ENCODE results near the gene ABHD16B.
"Not testable (repeated sequence)": the region's sequence is repeated elsewhere in the genome, so short reads cannot be mapped to it uniquely, and the experiment has no call there.

ABHD16B gene

DNA sequence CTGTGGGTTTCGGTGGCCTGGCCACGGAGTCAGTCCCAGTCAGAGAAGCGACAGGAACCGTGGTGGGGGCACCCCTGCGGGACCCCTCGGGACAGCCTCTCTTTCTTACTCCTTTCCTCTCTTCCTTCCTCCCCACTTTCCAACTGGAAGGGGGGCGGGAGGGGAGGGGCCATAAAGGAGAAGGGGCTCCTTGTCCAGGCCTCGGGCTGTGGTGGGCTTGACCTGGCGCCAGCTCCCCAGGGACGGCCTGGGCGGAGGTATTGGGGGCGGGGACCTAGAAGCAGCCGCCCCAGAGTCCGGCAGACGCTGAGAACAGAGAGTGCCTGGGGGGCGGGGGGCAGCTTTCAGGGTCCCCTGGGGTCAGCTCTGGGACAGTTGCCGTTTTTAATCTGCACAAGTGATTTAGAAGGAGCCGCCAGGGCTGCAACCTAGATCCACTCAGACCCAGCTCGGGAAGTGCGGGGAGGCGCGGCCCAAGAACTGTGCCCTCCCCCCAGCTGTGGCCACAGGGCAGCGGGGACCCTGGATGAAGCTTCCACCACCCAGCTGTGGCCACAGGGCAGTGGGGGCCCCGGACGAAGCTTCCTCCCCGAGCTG, 6.4 kb upstream of the ABHD16B start:
- DNase-seq (ENCODE audit: low spot score) = no peak

DNA sequence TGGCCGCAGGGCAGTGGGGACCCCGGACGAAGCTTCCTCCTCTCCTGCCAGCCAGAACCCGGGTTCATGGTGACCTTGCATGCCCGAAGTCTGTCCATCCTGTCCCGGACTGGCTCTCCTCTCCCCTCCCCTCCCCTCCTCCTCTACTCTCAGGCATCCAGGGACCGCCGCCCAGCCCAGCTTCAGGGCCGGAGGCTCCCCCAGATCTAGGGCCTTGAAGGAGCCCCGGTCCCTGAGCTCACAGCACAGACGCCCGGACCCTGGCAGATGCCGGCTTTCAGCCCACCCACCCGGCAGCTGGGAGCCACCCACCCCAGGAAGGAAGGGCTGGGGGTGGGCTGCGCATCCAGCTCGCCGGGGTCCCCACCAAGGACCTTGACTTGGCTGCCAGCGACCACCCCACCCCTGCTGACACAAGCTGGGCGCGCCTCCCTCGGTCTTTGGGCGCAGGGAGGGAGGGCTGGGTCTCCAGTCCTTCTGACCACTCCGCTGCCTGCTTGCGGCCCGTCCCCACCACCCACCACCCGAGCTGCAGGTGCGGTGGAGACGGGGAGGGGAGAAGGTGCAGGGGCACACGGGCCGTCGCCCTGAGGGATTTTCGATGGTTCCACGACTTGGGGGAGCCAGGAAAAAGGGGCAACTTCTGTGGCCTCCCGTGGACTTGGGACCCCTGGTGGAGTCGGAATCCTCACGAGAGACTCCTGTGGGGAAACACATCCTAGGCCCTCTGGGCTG, 5.8 kb upstream of the ABHD16B start:
- DNase-seq (ENCODE audit: low spot score) = no peak

DNA sequence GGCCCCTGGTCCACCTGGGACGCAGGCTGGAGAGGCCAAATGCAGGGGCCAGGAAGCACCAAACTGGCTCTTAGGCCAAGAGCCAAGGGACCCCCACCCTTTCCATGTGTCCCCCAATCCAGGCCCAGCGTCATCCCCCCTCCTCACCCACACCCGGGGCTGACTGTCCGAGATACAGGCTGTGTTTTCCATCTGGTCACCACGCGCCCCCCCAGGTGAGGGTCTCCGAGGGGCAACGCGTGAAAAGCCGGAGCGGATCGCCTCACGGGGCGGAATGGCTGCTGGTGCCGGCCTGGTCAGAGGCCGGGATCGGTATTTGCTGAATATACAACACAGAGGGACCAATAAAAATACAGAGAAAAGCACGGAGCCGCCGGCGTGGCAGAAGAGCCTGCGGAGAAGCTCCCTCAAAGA, 5.2 kb upstream of the ABHD16B start:
- DNase-seq (ENCODE audit: low spot score) = no peak

DNA sequence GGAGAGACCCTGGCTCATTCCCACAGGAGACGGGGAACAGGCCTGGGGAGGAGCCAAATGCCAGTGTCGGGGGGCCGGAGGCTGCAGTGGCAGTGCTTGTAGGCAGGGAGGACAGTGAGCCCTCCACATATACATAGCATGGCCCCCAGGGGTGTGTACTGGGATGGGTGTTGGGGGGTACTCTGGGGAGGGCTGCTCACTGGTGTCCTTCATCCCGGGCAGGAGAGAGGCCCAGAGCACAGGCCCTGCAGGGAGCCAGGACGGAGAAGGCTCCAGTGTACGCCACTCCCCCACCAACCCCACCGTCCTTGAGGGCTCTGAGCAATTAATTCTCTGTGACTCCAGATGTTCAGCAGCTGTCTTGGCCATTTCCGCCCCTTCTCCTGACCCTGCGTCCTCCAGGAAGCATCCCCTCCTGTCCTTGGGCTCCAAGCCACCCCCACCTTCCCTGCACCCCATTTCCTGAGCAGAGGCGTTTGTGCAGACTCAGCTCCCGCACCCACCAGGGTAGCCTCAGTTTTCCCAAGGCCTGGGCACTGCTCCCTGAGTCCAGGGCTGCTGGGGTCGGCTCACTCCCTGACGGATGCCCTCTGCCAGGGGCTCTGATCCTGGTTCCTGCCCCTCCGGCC, 3.4 kb upstream of the ABHD16B start:
- DNase-seq (ENCODE audit: low spot score) = no peak

DNA sequence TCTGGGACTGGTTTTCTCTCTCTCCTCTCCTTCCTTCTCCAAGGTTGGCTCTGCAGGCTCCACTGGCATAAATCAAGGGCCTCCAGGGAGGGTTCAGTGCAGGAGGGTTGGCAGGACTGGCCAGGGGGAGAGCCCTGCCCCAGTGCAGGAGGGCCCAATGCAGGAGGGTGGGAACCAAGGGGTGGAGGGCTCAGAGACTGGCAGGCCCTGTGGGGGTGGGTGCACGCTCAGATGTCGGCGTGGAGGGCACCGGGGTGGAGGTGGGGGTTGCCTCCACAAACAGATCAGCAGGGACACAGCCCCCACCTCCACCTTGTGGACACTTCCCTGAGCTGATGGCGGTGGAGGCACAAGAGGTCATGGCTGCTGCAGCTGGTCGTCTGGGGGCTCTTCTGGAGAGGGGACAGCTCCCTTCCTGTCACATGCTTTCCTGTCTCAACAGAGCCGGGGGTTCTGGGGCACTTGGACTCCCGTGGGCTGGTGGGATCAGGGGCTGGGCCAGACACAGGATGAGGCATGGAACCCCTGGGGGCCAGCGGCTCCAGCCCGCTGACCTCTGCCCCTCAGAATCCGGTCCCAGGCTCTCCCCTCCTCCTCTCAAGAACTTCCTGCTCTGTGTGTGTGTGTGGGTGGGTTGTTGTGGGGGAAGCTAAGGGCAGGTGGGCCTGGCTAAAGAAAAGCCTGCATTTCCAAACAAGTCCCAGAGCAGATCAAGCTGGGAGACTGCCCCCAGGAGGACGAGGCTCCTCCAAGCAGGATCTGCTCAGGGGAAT, 2.7 kb upstream of the ABHD16B start:
- peak; percentile 70 for DNase-seq (ENCODE audit: low spot score)

DNA sequence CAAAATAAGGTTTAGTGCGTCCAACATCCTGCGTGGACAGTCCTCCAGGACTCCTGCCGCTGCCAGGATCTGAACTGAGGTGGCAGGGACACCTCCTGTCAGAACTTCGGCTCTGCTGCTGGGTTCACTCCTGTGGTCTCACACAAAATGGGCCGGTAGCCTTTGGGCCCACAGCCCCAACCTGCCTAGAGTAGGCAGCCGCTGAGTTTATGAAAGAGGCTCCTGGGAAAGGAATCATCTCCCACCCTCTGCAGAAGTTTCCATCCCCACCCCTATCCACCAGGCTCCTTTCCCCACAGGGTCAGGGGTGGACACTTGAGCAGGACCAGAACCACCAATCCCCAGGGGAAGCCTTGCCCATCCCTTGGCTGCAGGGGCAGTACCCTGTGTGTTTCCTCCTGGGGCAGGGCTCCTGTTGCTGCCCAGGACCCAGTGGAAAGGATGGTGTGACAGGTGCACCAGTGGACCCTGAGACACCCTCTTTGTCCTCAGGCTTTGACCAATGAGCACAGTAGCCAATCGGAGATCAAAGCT, 2.1 kb upstream of the ABHD16B start:
- no peak for DNase-seq (ENCODE audit: low spot score)

DNA sequence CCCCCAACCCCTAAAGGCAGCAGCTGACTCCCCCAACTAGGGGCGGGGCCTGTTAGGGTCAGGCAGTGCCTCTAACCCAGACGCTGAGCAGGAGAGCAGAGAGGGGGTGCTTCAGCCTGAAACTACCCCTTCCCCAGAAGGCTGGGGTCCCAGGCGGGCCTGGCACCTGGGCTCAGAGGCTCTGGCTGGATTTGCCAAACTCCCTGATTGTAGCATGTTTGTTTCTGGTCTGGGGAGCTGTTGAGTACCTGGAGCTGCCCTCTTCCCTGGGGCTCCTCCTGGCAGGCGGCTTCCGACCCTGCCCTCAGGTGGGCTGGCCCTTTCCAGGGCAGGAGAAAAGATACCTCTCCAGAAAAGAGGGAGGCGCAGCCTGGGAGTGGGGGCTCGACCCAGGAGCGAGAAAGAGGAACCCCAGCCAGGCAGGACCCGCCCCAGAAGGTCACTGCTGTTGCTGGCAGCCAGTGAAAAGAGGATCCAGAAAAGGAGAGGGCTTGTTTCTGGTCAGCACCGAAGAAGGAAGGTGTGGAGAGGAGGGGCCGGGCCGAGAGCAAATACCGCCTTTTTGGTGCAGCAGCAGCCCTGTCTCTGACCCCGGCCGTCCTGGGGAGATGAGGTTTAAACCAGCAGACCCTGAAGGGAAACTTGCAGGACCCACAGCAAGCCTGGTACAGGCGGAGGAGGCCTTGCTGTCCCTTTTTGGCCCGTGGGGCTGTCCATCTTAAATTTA, 810 bp upstream of the ABHD16B start:
- no peak for DNase-seq (ENCODE audit: low spot score)

DNA sequence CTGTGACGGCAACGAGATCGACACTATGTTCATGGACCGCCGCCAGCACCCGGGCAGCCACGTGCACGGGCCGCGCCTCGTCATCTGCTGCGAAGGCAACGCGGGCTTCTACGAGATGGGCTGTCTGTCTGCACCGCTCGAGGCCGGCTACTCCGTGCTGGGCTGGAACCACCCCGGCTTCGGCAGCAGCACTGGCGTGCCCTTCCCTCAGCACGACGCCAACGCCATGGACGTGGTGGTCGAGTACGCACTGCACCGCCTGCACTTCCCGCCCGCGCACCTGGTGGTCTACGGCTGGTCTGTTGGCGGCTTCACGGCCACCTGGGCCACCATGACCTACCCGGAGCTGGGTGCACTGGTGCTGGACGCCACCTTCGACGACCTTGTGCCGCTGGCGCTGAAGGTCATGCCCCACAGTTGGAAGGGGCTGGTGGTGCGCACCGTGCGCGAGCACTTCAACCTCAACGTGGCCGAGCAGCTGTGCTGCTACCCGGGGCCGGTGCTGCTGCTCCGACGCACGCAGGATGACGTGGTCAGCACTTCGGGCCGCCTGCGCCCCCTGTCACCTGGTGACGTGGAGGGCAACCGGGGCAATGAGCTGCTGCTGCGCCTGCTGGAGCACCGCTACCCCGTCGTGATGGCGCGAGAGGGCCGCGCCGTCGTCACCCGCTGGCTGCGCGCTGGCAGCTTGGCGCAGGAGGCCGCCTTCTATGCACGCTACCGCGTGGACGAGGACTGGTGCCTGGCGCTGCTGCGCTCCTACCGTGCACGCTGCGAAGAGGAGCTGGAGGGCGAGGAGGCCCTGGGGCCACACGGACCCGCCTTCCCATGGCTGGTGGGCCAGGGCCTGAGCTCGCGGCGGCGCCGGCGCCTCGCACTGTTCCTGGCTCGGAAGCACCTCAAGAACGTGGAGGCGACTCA, 943 bp downstream of the ABHD16B start:
- DNase-seq (ENCODE audit: low spot score) = no peak

DNA sequence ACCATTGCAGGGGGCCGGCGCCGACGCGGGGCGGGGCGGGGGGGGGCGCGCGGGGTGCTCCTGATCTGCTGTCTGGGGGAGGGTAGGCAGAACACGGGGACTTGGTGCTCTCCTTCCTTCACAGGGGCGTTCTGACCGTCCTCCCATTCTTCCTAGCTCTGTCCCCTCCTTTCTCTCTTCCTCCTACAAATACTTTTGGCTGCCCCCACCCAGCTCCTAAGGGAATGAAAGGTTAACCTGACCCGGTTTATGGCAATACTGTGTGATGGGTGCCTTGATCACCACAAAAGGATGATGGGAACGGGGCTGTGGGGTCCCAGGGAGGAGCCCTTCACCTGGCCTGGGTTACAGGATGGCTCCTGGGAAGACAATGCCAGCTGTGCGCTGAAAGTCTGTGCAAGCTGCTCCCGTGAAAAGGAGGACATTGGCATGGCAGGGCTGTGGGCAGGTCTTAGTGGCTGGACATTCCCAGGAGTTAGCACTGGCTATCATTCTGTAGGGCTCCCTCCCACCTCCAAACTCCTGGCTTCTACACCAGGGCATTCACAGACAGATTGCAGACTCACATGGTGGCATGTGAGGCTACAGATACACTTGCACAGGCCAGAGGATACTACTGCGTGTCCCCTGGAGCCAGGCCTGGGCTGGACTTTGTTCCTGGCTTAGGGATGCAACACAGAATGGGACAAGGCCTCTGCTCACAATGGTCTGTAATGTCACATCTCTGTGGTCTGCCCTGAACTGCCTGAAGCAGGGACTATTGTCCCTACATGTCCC, 1.9 kb downstream of the ABHD16B start:
- DNase-seq (ENCODE audit: low spot score) = no peak

DNA sequence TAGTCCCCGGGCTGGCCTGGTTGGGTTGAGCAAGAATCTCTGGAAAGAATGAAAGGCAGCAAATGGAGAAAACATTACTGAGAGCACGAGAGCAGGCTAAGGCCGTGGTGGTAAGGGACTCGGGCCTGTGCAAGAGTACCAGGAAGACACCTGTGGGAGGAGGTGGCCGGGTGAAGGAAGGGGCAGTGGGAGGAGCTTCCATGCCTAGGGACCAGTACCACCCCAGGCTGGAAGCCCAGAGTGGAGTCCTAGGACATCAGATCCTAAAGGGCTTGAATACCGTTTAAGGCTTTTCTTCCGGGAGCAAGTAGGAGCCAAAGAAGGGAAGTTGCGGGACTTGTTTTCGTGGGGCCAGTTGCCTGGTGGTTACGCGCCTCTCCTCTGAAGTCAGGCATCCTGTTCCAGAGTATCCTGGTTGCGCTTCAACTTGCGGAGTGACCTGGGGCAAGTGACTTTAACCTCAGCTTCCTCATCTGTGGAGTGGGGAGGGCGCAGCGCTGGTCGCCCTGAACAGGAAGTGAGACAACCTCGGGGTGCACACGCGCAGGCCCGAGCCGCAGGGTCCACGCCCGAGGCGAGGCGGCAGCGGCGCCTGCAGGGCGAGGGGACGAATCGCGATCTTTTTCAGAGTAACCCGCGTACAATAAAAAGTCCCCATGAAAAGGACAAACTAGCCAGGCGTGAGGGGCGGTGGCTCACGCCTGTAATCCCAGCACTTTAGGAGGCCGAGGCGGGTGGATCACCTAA, 2.7 kb downstream of the ABHD16B start:
- peak; percentile 83 for DNase-seq (ENCODE audit: low spot score)

DNA sequence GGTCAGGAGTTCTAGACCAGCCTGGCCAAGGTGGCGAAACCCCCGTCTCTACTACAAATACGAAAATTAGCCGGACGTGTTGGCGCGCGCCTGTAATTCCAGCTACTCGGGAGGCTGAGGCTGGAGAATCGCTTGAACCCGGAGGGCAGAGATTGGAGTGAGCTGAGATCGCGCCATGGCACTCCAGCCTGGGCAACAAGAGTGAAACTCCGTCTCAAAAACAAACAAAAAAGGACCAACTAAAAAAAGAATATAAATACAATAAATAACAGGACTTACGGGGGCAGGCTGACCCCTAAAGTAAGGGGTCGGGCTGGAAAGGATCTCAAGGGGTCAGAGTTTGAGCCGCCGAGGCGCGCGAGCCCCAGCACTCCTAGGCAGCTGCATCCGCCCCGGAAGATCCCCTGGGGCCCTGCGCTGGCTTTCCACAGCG, 3.3 kb downstream of the ABHD16B start:
- no peak for DNase-seq (ENCODE audit: low spot score)

DNA sequence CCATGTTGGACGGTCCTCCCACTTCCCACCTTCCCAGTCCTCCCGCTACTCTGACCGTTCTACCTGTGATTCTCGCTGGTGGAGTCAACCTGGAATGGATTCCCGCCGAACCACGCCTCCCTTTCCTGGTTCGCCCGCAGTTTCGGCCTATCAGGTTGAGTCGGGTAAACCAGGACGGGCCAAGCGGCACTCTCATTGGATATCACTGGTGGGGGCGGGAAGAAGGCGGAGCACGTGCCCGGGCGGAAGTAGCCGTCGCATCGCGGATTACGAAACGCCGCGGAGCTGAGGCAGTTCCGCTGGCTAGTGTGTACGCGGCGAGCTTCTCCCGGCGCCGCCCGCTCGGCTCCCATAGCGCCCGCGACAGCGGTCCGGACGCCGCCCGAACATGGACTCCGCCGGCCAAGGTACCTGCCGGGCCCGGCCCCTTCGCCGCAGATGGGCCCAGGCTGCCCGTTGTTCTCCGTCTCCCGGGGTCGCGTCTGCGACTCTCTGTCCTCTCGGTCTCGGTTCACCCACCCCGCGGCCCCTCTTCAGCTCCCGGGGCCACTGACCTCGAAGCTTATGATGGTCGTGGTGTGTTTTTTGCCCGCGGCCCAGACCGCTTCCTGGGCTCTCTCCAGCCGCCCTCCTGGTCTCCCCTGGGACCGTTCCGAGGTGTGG, 3.8 kb downstream of the ABHD16B start, which contains the start of gene TPD52L2:
TSS of gene TPD52L2 (plus strand) at position 293 of the 663 bp plus-strand sequence. CDS start at position 389, 96 bp downstream.
- peak; percentile 100 for DNase-seq (ENCODE audit: low spot score)

DNA sequence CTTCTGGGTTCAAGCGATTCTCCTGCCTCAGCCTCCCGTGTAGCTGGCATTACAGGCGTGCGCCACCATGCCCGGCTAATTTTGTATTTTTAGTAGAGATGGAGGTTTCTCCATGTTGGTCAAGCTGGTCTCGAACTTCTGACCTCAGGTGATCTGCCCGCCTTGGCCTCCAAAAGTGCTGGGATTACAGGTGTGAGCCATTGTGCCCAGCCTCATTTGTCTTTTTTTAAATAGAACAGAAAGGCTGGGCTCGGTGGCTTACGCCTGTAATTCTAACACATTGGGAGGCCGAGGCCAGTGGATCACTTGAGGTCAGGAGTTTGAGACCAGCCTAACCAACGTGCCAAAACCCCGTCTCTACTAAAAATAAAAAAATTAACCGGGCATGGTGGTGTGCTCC, 5.7 kb downstream of the ABHD16B start:
- DNase-seq (ENCODE audit: low spot score) = not testable (repeated sequence)

DNA sequence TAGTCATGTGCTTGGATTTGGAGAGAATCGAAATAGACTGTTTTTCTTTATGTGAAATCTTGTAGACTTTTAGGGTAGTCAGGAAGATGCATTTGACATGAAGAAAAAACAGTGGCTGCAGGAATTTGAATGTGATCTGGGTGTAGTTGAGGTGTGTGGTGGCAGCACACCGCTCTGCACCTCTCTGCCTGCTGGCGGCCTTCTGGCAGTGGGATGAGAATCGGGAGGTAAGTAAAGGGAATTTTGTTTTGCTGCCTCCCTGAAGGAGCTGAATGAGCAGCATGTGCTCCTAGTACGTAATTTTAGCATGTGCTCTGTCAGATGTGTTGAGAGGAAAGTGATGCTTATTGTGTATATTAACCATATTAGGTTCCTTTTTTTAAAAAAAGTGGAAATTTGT, 7.0 kb downstream of the ABHD16B start:
- DNase-seq (ENCODE audit: low spot score) = no peak

DNA sequence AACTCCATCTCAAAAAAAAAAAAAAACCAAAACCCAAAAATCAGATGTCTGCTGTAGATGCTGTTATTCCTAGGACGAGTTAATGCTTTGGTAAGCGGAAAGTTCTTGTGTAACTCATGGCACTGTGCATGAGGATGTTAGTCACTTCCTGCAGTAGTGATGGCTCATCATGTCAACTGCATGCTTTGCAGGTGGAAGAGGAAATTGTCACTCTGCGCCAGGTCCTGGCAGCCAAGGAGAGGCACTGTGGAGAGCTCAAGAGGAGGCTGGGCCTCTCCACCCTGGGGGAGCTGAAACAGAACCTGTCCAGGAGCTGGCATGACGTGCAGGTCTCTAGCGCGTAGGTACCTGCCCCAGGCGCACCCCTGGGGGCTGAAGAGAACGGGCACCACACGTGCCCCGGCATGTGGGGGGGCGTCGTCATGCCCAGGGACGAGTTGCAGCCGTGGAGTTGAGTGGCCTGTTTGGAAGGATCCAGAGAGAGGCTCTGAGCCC, 12.2 kb downstream of the ABHD16B start:
- DNase-seq (ENCODE audit: low spot score) = no peak

DNA sequence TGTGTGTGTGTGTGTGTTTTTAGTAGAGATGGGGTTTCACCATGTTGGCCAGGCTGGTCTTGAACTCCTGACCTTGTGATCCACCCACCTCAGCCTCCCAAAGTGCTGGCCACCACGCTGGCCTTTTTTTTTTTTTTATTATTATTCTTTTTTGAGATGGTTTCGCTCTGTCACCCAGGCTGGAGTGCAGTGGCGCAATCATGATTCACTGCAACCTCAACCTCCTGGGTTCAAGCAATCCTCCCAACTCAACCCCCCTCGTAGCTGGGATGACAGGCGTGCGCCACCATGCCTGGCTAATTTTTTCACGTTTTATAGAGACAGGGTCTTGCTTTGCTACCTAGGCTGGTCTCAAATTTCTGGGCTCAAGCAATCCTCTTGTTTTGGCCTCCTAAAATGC, 12.9 kb downstream of the ABHD16B start:
- not testable (repeated sequence) for DNase-seq (ENCODE audit: low spot score)

DNA sequence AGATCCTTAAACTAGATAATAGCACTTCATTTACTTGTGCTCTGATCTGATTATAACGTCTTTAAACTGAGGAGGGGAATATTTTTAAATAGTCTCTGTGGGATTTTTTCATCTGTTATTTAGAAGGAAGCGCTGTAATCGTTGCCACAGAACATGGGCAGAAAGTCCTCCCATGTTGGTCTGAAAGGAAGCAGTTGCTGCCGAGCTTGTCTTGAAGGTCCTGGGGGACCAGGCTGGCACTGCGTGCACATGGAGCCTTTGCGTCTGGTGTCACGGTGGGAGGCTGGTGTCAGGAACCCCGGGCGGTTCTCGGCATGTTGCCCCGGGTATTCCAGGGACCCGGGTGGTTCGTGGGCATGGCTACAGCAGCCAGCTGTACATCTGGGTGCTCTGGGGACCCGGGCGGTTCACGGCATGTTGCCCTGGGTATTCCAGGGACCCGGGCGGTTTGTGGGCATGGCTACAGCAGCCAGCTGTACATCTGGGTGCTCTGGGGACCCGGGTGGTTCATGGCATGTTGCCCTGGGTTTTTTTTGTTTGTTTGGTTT, 15.3 kb downstream of the ABHD16B start:
- DNase-seq (ENCODE audit: low spot score) = no peak
